Measurements from ENCODE around the gene FXYD6.

The FXYD6 gene

DNA sequence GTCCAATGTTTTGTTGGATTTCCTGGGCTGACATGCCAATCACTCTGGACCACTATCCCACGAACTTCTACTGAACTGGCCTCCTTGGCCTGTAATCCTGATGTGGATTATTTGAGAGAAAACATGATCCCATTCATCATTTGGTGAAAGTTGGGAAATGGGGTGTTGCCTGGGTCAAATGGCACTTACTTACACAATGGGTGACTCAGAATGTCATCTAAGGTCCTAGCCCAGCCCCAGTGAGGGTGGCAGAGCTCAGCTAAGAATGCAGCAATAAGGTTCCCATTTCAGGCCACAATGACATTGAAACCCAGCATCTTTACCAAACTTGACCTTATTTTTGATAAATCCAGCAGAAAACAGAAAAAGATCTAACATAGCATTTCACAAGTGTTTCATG lies 71.4 kb downstream of the FXYD6 start:
- no peak overlapping the region for H3K4me3 ChIP-seq (ENCODE audit: low read depth, low read length)
- TF ChIP-seq, protein P1, sequence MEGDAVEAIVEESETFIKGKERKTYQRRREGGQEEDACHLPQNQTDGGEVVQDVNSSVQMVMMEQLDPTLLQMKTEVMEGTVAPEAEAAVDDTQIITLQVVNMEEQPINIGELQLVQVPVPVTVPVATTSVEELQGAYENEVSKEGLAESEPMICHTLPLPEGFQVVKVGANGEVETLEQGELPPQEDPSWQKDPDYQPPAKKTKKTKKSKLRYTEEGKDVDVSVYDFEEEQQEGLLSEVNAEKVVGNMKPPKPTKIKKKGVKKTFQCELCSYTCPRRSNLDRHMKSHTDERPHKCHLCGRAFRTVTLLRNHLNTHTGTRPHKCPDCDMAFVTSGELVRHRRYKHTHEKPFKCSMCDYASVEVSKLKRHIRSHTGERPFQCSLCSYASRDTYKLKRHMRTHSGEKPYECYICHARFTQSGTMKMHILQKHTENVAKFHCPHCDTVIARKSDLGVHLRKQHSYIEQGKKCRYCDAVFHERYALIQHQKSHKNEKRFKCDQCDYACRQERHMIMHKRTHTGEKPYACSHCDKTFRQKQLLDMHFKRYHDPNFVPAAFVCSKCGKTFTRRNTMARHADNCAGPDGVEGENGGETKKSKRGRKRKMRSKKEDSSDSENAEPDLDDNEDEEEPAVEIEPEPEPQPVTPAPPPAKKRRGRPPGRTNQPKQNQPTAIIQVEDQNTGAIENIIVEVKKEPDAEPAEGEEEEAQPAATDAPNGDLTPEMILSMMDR (IDR thresholded peaks at IDR 0.05; ENCODE audit: low read depth, low read length): no peak

DNA sequence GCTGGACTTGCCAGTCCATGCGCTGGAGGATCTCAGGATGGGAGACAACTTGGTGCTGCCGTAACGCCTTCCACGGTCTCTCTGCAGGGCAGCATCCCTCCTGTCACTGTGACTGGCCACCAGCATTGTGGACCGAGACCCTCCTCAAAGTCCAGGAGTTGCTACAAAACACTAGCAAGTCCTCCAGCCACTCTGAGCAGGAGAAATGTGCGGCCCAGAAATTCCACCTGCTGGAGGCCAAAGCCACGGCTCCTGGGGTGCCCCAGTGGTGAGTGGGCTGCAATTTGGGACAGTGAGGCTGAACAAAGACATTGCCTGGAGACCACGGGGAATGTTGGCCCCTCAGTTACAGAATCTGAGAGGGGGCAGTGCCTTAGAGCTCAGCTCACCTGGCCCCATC lies 72.6 kb downstream of the FXYD6 start:
- H3K4me3 ChIP-seq (ENCODE audit: low read depth, low read length): no peak overlapping the region
- TF ChIP-seq, protein P1 (IDR thresholded peaks at IDR 0.05; ENCODE audit: low read depth, low read length): no peak

DNA sequence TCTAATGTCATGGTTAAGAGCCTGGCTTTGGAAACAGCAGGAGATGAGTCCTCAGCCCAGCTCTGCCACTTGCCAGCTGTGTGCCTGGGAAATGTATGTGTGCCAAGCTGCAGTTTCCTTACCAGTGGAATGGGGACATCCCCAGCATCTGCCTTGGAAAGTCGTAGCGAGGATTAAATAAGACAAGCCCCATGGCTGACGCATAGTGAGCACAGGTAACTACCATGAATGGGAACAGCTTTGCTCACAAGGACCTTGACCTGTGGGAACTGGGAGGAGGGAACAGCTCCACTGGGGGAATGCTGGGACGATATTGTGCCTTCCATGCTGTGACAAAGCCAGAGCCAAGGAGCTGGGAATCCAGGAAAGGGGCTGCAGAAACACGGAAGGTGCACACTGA lies 76.8 kb downstream of the FXYD6 start:
- TF ChIP-seq, protein P1 (IDR thresholded peaks at IDR 0.05; ENCODE audit: low read depth, low read length): no peak
- H3K4me3 ChIP-seq (ENCODE audit: low read depth, low read length): no peak overlapping the region

DNA sequence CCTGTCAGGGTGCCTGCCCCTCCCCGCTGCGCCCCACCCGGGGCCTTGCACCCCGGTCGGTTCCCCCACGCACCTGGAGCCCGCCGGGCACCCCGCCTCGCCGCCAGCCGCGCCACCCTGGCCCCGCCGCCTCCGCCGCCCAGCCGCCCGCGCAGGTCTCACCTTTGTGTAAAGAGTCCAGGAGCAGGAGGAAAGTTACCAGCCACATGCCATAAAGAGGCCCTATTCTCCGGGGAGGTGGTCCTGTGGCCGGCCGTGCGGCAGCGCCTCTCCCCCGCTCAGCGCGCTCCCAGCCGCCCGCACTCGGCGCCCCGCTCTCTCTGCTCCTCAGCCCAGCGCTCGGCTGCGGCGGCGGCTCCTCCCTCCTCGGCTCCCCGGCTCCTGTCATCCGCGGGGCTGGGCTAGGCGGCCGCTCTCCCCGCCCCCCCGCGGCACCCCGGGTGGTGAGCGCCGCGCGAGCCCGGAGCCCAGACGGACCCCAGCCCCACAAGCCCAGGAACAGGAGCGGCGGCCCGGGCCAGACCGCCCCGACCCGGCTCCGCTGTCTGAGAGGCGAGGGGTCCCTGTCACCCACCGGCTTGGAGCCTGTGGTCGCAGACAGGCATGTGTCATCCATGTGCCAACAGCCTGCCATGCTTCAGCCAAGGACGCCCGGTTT lies 79.5 kb downstream of the FXYD6 start, which contains the start of gene DSCAML1:
TSS of gene DSCAML1 (minus strand) at position 345 of the 658 bp plus-strand sequence. CDS start at position 208, 137 bp downstream.
- TF ChIP-seq, protein P1 (IDR thresholded peaks at IDR 0.05; ENCODE audit: low read depth, low read length): no peak
- no peak within 1 kb of the TSS for H3K4me3 ChIP-seq (ENCODE audit: low read depth, low read length)

DNA sequence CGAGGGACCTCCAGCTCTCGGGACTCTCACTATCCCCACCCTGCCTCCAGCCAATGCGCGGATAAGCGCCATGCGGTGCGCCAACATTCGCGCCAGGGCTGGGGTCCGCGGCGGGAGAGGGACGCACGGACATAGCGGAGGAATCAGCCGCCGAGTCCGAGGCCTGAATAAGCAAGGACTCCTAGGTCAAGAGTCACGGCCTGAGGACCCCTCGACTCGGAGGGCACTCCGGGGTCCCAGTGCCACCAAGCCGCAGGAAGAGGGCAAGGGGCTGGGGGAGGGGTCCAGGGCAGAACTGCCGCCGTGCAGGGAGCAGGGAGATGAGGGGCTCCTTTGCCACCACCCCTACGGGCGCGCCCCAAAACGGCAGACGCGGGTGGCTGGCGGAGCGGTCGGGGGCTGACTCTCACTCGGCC lies 80.0 kb downstream of the FXYD6 start:
- H3K4me3 ChIP-seq (ENCODE audit: low read depth, low read length): no peak overlapping the region
- TF ChIP-seq, protein P1 (IDR thresholded peaks at IDR 0.05; ENCODE audit: low read depth, low read length): no peak

DNA sequence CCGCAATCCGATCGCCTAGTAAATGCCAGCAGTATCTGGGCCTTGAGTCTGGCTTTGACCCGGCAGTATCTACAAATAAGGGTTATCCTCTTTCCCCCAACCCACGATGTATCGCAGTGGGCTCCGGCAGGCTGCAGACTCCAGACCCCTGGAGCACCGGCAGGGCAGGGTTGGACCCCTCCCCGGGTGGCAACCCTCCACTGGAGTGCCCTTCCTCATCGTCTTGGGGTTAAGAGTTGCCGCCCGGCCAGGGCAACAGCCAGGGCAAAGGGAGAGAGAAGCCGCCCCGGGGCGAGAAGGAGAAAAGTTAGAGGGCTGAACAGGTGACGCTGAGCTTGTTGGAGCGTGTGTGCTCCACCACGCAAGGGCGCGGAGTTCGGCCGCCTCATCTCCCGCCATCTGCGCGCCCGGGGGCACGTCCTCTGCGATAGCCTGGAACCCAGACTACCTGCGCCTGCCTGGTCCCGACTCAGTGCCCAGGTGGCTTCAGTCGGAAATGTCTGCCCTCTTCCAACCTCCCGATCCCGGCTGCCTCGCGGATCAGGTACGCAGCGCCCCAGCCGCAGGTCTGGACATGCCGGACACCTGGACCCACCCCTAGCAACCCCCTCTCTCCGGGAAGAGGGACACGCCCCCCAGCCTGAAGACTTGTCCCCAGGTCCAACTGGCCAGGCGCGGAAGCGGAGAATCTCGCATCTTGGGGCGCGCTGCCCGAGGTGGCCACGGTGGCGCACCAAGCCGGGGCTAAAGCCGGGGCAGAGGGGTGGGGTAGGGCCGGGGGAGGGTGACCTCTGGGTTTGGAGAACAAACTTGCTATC lies 80.6 kb downstream of the FXYD6 start:
- TF ChIP-seq, protein P1 (IDR thresholded peaks at IDR 0.05; ENCODE audit: low read depth, low read length): no peak
- no peak overlapping the region for H3K4me3 ChIP-seq (ENCODE audit: low read depth, low read length)
